Astrocyte of the cerebellum (primary cell): ENCODE results near the gene DBNDD2.

Experiments
- DNase-seq: peaks from one replicate; pipeline ENCODE4 v3.0.0-alpha.2; 2011; ENCODE audit warnings: low read depth
- H3K4me3 ChIP-seq: 2 replicates; pipeline ENCODE4 v1.5.1; 2011; ENCODE audit warnings: mild to moderate bottlenecking, low read depth, low read length, moderate library complexity
- CTCF ChIP-seq: IDR thresholded peaks from 2 replicates; pipeline ENCODE4 v1.5.1; 2012; ENCODE audit warnings: low read length, low read depth, moderate library complexity, mild to moderate bottlenecking; ENCODE audit errors: missing control alignments
- in situ Hi-C: cut with HindIII; loops from 2 replicates; pipeline ENCODE4 v1.10.0; 2017; ENCODE audit warnings: low sequenced_read_pairs

Gene DBNDD2

GRCh38 chr20:45370571-45371160, 37.4 kb upstream of the DBNDD2 start:
- in situ Hi-C loops = no loop called here
- no peak overlapping the region for H3K4me3 ChIP-seq
- DNase-seq = no peak
- no peak for TF ChIP-seq CTCF

GRCh38 chr20:45372241-45372640, 35.8 kb upstream of the DBNDD2 start:
- no peak for TF ChIP-seq CTCF
- no peak for DNase-seq
- in situ Hi-C loops = no loop called here
- H3K4me3 ChIP-seq = no peak overlapping the region

GRCh38 chr20:45372646-45373352, 35.3 kb upstream of the DBNDD2 start:
- no peak for TF ChIP-seq CTCF
- DNase-seq = no peak
- in situ Hi-C loops = no loop called here
- peak overlapping the region; percentile 40 for H3K4me3 ChIP-seq

- in situ Hi-C loops = no loop called here
- TF ChIP-seq CTCF = peak; percentile 93
- DNase-seq = peak; percentile 48
- H3K4me3 ChIP-seq = peak overlapping the region; percentile 40
These were observed 34.6 kb upstream of the DBNDD2 start for GRCh38 chr20:45373353-45374100.

- H3K4me3 ChIP-seq = peak overlapping the region; percentile 40
- no peak for DNase-seq
- TF ChIP-seq CTCF = no peak
- in situ Hi-C loops = no loop called here
These were observed 34.0 kb upstream of the DBNDD2 start for GRCh38 chr20:45374101-45374467.

GRCh38 chr20:45374966-45375365, 33.1 kb upstream of the DBNDD2 start:
- no peak for DNase-seq
- TF ChIP-seq CTCF = no peak
- no peak overlapping the region for H3K4me3 ChIP-seq
- in situ Hi-C loops = loop anchor here (5.0 kb wide), 1 partner anchor 68 kb away; the partner anchor contains the start of genes MATN4 and RBPJL
